Right atrium auricular region (tissue), 2 donors: Measurements from ENCODE around the gene IFIT1B. TPM values are rescaled to one million over a fixed set of nuclear protein-coding genes. Genes with fewer than 3 reads are reported as not detected.

Experiments used
- DNase-seq: peaks from one replicate; pipeline ENCODE4 v3.0.0-alpha.2; 2019; ENCODE audit warnings: low spot score
- H3K27ac ChIP-seq, 2 donors: fragments of 200-600 bp; sonication (generic); 1 replicate in 1 of 2; 2 replicates in 1 of 2; pipeline ENCODE4 v1.5.1; 2016 to 2019
- H3K27me3 ChIP-seq, 2 donors: fragments of 200-600 bp; sonication (generic); one replicate each; pipeline versions ENCODE4 v1.5.1 to v1.6.0; 2017 to 2019
- H3K36me3 ChIP-seq: fragments of 200-600 bp; sonication (generic); one replicate; pipeline ENCODE4 v1.5.1; 2016
- H3K4me1 ChIP-seq, 2 donors: fragments of 200-600 bp; sonication (generic); one replicate each; pipeline versions ENCODE4 v1.5.1 to v1.6.0; 2017 to 2019
- H3K4me3 ChIP-seq, 2 donors: fragments of 200-600 bp; sonication (generic); 1 replicate in 1 of 2; 2 replicates in 1 of 2; pipeline ENCODE4 v1.5.1; 2017 to 2019; ENCODE audit warnings: mild to moderate bottlenecking in 1 of 2, moderate library complexity in 1 of 2
- H3K9me3 ChIP-seq, 2 donors: fragments of 200-600 bp; sonication (generic); one replicate each; pipeline ENCODE4 v1.5.1; 2019
- total RNA-seq, 2 donors: library from RNA; depleted of rRNA; stranded (reverse); fragments of >200 nt; gene quantifications; one replicate each; pipeline ENCODE4 v1.1.0, GENCODE V29; 2016
- TF ChIP-seq, protein P1 (sequence below), 2 donors: fragments of 200-600 bp; sonication (generic); IDR thresholded peaks; one replicate each; pipeline ENCODE4 v1.5.1; 2019; ENCODE audit warnings: antibody characterized with exemption in 2 of 2

The IFIT1B gene
- total RNA-seq, 2 donors from 2014 or later = 0.24 TPM; not detected in 1

DNA sequence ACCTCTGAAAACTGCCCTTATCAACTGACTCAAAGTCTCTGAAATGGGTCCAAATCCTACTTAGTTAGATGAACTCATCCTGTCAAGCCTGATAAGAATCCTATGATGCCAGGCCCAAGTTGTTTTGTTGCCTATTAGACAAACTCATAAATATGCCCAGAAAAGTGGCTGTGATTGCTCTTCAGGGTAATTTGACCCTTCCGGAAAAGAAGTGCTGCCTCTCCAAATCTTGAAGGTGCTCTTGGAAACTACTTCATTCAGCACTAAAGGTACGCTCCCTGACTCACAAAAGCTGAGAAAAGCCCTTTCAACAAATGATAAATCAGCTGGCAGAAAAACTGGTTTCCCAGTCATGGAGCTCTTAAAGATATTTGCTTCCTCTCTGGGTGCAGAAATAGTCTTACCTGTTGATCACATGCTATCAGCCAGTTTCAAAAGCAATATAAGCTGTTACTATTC lies 43.2 kb downstream of the IFIT1B start:
- peaks cover 0 to 21% of the 10 kb centered on the region in 2 donors for H3K4me1 ChIP-seq
- TF ChIP-seq, protein P1, sequence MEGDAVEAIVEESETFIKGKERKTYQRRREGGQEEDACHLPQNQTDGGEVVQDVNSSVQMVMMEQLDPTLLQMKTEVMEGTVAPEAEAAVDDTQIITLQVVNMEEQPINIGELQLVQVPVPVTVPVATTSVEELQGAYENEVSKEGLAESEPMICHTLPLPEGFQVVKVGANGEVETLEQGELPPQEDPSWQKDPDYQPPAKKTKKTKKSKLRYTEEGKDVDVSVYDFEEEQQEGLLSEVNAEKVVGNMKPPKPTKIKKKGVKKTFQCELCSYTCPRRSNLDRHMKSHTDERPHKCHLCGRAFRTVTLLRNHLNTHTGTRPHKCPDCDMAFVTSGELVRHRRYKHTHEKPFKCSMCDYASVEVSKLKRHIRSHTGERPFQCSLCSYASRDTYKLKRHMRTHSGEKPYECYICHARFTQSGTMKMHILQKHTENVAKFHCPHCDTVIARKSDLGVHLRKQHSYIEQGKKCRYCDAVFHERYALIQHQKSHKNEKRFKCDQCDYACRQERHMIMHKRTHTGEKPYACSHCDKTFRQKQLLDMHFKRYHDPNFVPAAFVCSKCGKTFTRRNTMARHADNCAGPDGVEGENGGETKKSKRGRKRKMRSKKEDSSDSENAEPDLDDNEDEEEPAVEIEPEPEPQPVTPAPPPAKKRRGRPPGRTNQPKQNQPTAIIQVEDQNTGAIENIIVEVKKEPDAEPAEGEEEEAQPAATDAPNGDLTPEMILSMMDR (IDR thresholded peaks at IDR 0.05) = no peak
- H3K36me3 ChIP-seq = peaks cover 6% of the 10 kb centered on the region

DNA sequence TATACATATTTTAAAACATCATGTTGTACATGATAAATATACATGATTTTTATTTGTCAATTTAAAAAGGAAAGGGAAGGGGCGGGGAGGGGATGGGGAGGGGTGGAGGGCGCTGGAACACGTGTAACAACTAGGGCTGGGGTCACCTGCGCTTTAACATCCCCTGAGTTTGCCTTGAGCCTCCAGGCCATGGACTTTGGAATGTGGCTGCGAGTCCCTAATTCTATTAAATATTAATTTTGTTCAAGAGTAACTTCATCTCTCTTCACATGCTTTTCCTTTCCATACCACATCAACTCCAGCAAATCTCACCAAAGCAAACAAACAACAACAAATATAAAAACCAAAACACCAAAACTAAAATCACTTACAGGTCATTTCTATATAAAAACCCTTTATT lies 47.1 kb downstream of the IFIT1B start:
- no peaks in the 10 kb centered on the region for H3K27me3 ChIP-seq
- TF ChIP-seq, protein P1 (IDR thresholded peaks at IDR 0.05) = no peak
- H3K9me3 ChIP-seq = no peaks in the 10 kb centered on the region
- peaks cover 0 to 8% of the 10 kb centered on the region in 2 donors for H3K4me1 ChIP-seq
- no peak overlapping the region for H3K4me3 ChIP-seq
- H3K27ac ChIP-seq = no peak overlapping the region
- H3K36me3 ChIP-seq = no peaks in the 10 kb centered on the region
- DNase-seq = no peak

More for the DNA sequence above, 43.2 kb downstream of the IFIT1B start:
- Histone ChIP-seq H3K9me3 (no peaks in the 10 kb centered on the region), H3K27ac (no peak overlapping the region), H3K4me3 (no peak overlapping the region), H3K27me3 (no peaks in the 10 kb centered on the region)
- DNase-seq = no peak

DNA sequence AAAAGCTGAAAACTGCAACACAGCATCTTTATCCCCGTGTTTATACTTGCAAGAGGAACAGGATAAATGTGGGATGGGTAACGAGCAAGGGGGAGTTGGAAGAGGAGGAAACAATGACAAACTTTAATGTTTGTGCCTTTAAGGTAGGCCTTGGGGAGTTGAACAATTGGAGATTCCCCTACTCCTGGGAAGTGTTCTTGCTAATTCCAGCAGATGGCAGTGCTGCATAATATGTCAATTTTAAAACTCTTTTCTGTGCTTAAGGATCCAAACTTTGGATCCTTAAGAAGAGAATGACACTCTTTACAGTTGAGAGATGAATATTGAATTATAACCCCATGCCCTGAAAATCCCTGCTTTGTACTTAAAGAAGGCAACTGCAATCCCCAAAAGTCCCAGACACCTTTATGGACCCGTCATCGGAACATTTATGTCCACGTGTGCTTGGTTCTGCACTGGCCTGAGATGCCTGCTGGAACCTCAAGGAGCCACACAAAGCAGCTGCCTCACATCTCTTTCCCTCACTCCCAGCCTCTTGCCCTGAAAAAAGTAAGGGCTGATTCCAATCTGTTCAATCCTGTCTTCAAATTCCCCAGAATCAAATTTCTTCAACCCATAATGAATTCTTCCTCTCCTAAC lies 48.5 kb downstream of the IFIT1B start:
- no peaks in the 10 kb centered on the region for H3K36me3 ChIP-seq
- no peak overlapping the region for H3K4me3 ChIP-seq
- no peaks in the 10 kb centered on the region for H3K27me3 ChIP-seq
- H3K27ac ChIP-seq = no peak overlapping the region
- peaks cover 0 to 8% of the 10 kb centered on the region in 2 donors for H3K4me1 ChIP-seq
- H3K9me3 ChIP-seq = no peaks in the 10 kb centered on the region
- DNase-seq = no peak
- TF ChIP-seq, protein P1 (IDR thresholded peaks at IDR 0.05) = peak; percentile 69 to 89

DNA sequence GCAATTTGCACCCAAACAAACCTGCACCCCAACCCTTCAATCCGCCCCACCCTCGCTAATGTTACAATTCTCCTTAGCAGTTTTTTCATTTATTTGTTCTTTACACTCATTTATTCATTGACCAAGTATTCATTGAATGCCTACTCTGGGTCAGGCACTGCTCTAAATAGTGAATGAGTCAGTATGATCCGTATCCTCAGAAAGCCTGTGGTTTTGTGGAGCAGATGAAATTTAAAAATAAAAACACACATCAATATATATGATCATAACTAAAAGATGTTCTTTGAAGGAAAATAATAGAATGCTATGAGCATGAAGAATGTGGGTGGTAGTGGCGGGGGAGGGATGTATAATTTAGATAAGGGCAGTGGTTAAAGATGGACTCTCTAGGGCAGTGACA lies 49.8 kb downstream of the IFIT1B start:
- DNase-seq = no peak
- Histone ChIP-seq H3K9me3 (no peaks in the 10 kb centered on the region), H3K36me3 (no peaks in the 10 kb centered on the region), H3K4me3 (no peak overlapping the region), H3K27me3 (no peaks in the 10 kb centered on the region), H3K27ac (peak overlapping the region in 1 of 2 donors; percentile 77), H3K4me1 (peaks cover 0 to 17% of the 10 kb centered on the region in 2 donors)
- TF ChIP-seq, protein P1 (IDR thresholded peaks at IDR 0.05) = no peak

DNA sequence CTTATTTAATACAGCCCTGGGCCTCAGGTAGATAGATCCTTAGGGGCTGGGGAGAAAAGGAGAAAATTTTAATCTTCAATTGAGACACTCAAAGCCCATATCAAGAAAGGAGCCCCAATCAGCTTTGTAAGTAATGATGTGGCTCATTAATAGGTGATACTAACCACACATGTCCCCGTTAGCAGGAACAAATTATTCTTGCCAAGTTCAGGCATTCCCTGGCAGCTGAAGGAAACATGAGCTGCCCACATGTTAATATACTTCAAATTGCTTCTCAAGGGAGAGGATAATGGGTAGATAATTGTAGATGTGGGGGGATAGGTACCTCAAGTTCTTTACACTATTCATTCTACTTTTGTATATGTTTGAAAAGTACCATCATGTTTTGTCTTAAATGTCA lies 51.0 kb downstream of the IFIT1B start:
- Histone ChIP-seq H3K4me3 (no peak overlapping the region), H3K27me3 (no peaks in the 10 kb centered on the region), H3K27ac (peak overlapping the region; percentile 7 to 77), H3K36me3 (no peaks in the 10 kb centered on the region), H3K9me3 (no peaks in the 10 kb centered on the region), H3K4me1 (peaks cover 0 to 21% of the 10 kb centered on the region in 2 donors)
- no peak for DNase-seq
- TF ChIP-seq, protein P1 (IDR thresholded peaks at IDR 0.05) = no peak

DNA sequence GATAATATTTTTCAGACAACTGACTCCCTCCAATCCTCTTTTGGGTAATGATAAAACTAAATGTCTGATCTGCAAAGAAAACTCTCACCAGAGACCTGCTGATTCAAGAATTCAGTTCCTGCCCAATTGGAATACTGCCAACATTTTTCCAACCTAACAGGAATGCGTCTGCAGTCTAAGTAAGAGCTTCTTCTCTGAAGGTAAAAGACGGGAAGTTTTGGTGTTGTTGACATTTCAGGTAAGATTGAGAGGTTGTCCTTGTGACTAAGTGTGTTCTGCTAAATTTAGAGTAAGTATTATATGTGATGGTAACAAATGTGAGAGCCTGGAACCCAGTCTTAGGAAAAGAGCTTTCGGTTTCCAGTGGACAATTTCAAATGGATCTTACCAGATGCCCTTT lies 54.1 kb downstream of the IFIT1B start:
- Histone ChIP-seq H3K4me3 (no peak overlapping the region), H3K27me3 (no peaks in the 10 kb centered on the region), H3K27ac (peak overlapping the region; percentile 15 to 26), H3K36me3 (no peaks in the 10 kb centered on the region), H3K9me3 (no peaks in the 10 kb centered on the region), H3K4me1 (peaks cover 0 to 21% of the 10 kb centered on the region in 2 donors)
- no peak for DNase-seq
- TF ChIP-seq, protein P1 (IDR thresholded peaks at IDR 0.05) = no peak
